ENCODE measurements around the gene AHSG. TPM values are rescaled to one million over a fixed set of nuclear protein-coding genes. Genes with fewer than 3 reads are reported as not detected.

The AHSG gene
- total RNA-seq, 4 donors from 2014 or later, result 0.36 TPM; not detected in 3

GRCh38 chr3:186605078-186605477, 7.8 kb upstream of the AHSG start:
- H3K4me3 ChIP-seq (ENCODE audit: low read depth, poor library complexity, severe bottlenecking), result no peak overlapping the region
- DNase-seq (ENCODE audit: low spot score in 2 of 2), result no peak
- intact Hi-C loops (cut with DNase I; ENCODE audit: low total_unique reads), result no loop called here
- no peak for TF ChIP-seq POLR2A (IDR thresholded peaks at IDR 0.05)
- no peak for TF ChIP-seq CTCF (IDR thresholded peaks at IDR 0.05)

GRCh38 chr3:186605561-186606545, 7.0 kb upstream of the AHSG start:
- no peak overlapping the region for H3K4me3 ChIP-seq (ENCODE audit: low read depth, poor library complexity, severe bottlenecking)
- TF ChIP-seq CTCF (IDR thresholded peaks at IDR 0.05) (no peak), POLR2A (IDR thresholded peaks at IDR 0.05) (no peak)
- intact Hi-C loops (cut with DNase I; ENCODE audit: low total_unique reads), result no loop called here
- DNase-seq (ENCODE audit: low spot score in 2 of 2), result no peak
- WGBS, 2 donors, result 84 to 91% methylated on average over 5 of the region's 5 CpGs

DNA sequence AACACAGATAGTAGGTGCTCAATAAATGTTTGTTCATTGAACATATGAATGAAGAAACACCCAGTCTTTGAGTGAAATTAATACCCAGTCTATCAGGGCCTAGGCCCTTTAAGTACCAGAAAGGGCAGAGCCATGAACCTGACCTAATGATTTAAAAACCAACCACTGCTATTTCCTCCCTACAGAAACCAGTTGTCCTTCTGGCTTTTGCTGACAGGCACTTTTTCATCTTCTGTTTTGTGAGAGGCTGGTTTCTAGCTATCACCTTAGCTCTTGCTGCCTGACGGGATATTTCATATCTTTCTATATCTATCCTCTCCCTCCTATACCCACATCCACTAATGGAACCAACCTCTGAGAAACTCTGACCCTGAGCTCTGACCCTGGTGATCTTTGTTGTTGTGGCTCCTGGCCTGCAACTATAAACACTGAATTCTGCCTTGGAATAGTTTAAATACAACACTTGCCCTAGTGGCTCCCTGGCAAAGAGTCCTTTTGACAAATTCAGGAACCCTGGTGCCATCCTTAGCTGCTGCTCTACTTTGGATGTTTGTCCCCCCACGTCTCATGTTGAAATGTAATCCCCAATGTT, 4.1 kb upstream of the AHSG start:
- no peak overlapping the region for H3K4me3 ChIP-seq (ENCODE audit: low read depth, poor library complexity, severe bottlenecking)
- no peak for DNase-seq (ENCODE audit: low spot score in 2 of 2)
- intact Hi-C loops (cut with DNase I; ENCODE audit: low total_unique reads), result no loop called here
- WGBS, 2 donors, result 79 to 80% methylated on average over 2 of the region's 2 CpGs
- TF ChIP-seq CTCF (IDR thresholded peaks at IDR 0.05), result no peak
- TF ChIP-seq POLR2A (IDR thresholded peaks at IDR 0.05), result no peak

GRCh38 chr3:186609247-186609868, 3.5 kb upstream of the AHSG start:
- 84 to 91% methylated on average over 8 of the region's 8 CpGs for WGBS, 2 donors
- no peak overlapping the region for H3K4me3 ChIP-seq (ENCODE audit: low read depth, poor library complexity, severe bottlenecking)
- TF ChIP-seq POLR2A (IDR thresholded peaks at IDR 0.05), result no peak
- no peak for TF ChIP-seq CTCF (IDR thresholded peaks at IDR 0.05)
- DNase-seq (ENCODE audit: low spot score in 2 of 2), result no peak
- intact Hi-C loops (cut with DNase I; ENCODE audit: low total_unique reads), result no loop called here

- WGBS, 2 donors, result 60 to 82% methylated on average over 3 to 5 of the region's 5 CpGs
- H3K4me3 ChIP-seq (ENCODE audit: low read depth, poor library complexity, severe bottlenecking), result no peak overlapping the region
- no peak for DNase-seq (ENCODE audit: low spot score in 2 of 2)
- intact Hi-C loops (cut with DNase I; ENCODE audit: low total_unique reads), result loop anchor here (10.0 kb wide), 2 partner anchors 143 to 213 kb away; no protein-coding TSS in a partner anchor
- TF ChIP-seq CTCF (IDR thresholded peaks at IDR 0.05) (no peak), POLR2A (IDR thresholded peaks at IDR 0.05) (no peak)
These were observed 795 bp upstream of the AHSG start for GRCh38 chr3:186612065-186612464.
